Lung (tissue), 12 donors: ENCODE results near the gene HSD17B12. TPM values are rescaled to one million over a fixed set of nuclear protein-coding genes. Genes with fewer than 3 reads are reported as not detected.

Experiments used
- ATAC-seq: fragments of 200-7000 bp; cut with Tn5 transposase; one replicate; pipeline ENCODE4 v1.9.1; 2020; ENCODE audit warnings: moderate number of reproducible peaks; ENCODE audit not compliant: insufficient read depth, low FRiP score
- DNase-seq, 3 donors: peaks; one replicate each; pipeline ENCODE4 v3.0.0-alpha.2; 2013 to 2017
- H3K27ac ChIP-seq, 2 donors: one replicate each; pipeline ENCODE4 v1.5.1; 2013; ENCODE audit warnings: mild to moderate bottlenecking in 2 of 2, moderate library complexity in 2 of 2, control low read depth in 1 of 2, inconsistent platforms in 1 of 2, low read depth in 1 of 2, low read length in 1 of 2
- H3K27me3 ChIP-seq, 3 donors: one replicate each; pipeline ENCODE4 v1.5.1; 2013; ENCODE audit warnings: low read length in 2 of 3; ENCODE audit not compliant: control insufficient read depth in 3 of 3, insufficient read depth in 3 of 3
- H3K36me3 ChIP-seq, 4 donors: one replicate each; pipeline ENCODE4 v1.5.1; 2013; ENCODE audit warnings: low read length in 4 of 4, mild to moderate bottlenecking in 1 of 4, moderate library complexity in 1 of 4; ENCODE audit not compliant: control insufficient read depth in 4 of 4, insufficient read depth in 4 of 4
- H3K4me1 ChIP-seq, 5 donors: one replicate each; pipeline ENCODE4 v1.5.1; 2013; ENCODE audit warnings: low read length in 5 of 5, mild to moderate bottlenecking in 2 of 5, moderate library complexity in 1 of 5; ENCODE audit not compliant: control insufficient read depth in 5 of 5, insufficient read depth in 5 of 5
- H3K4me3 ChIP-seq: one replicate; pipeline ENCODE4 v1.5.1; 2013; ENCODE audit warnings: mild to moderate bottlenecking, control low read depth, moderate library complexity
- H3K9ac ChIP-seq, 2 donors: one replicate each; pipeline ENCODE4 v1.5.1; 2013; ENCODE audit warnings: low read length in 2 of 2, control low read depth in 1 of 2; ENCODE audit not compliant: insufficient read depth in 1 of 2
- H3K9me3 ChIP-seq, 4 donors: one replicate each; pipeline ENCODE4 v1.5.1; 2013; ENCODE audit warnings: low read length in 3 of 4, mild to moderate bottlenecking in 1 of 4, moderate library complexity in 1 of 4; ENCODE audit not compliant: control insufficient read depth in 4 of 4, insufficient read depth in 3 of 4
- WGBS, 2 donors: extraction: QIAGEN DNeasy Blood & Tissue Kit; methylation state at CpG; one replicate each; pipeline ENCODE4 v1.1.7; 2013; 5-methylcytosine and 5-hydroxymethylcytosine counted together
- polyA plus RNA-seq, 2 donors: library from polyadenylated mRNA; stranded (reverse); fragments of 200-250 nt; gene quantifications; one replicate each; pipeline ENCODE4 v1.2.1, GENCODE V29; 2013
- total RNA-seq, 2 donors: library from RNA; depleted of rRNA in 1 of 2; stranded (reverse); fragments of >200 nt in 1 of 2; gene quantifications; one replicate each; pipeline ENCODE4 v1.2.1, GENCODE V29; 2014 to 2021
- TF ChIP-seq, protein P1 (sequence below): IDR thresholded peaks from 2 replicates; pipeline ENCODE4 v1.5.1; 2012; ENCODE audit warnings: mild to moderate bottlenecking; ENCODE audit errors: control extremely low read depth, extremely low read depth
- donor health status: control.
- donor health status: control.
- donor health status: Bipolar disorder and iron deficiency.
- donor health status: healthy.
- donor health status: DM: yes; HTN: yes; CAD: no.

HSD17B12 gene
- total and polyA plus RNA-seq, 4 donors = 37.3 to 118 (median 87.1) TPM

DNA sequence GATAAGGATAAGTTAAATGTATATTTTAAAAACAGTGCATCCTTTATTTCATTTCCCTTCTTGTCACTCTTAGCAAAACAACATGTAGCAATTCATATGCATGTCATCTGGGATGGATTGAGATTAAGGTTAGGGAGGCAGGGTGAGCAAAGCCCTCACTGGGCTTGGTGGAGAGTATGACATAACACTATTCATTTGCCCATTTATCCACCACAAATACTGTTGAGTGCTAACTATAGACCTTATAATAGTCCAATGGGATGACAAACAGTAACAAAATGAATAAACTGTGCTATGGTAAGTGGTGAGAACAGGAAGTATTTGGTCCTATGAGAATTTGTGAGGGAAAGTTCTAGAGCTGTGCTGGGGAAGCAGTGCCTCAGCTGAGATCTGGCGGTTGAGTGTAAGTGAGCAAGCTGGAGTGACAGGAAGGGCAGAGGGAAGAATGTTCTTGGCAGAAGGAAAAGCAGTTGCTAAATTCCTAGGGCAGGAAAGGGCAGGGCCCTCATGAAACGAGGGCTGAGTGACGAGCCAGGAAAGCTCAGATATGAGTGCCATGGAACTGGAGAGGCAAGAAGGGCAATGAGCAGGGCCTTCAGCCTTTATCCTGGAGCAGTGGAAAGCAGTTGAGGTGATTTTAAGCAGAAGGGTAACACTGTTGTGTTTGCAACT is 6.7 kb downstream of the HSD17B12 start:
- TF ChIP-seq, protein P1, sequence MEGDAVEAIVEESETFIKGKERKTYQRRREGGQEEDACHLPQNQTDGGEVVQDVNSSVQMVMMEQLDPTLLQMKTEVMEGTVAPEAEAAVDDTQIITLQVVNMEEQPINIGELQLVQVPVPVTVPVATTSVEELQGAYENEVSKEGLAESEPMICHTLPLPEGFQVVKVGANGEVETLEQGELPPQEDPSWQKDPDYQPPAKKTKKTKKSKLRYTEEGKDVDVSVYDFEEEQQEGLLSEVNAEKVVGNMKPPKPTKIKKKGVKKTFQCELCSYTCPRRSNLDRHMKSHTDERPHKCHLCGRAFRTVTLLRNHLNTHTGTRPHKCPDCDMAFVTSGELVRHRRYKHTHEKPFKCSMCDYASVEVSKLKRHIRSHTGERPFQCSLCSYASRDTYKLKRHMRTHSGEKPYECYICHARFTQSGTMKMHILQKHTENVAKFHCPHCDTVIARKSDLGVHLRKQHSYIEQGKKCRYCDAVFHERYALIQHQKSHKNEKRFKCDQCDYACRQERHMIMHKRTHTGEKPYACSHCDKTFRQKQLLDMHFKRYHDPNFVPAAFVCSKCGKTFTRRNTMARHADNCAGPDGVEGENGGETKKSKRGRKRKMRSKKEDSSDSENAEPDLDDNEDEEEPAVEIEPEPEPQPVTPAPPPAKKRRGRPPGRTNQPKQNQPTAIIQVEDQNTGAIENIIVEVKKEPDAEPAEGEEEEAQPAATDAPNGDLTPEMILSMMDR = no peak

DNA sequence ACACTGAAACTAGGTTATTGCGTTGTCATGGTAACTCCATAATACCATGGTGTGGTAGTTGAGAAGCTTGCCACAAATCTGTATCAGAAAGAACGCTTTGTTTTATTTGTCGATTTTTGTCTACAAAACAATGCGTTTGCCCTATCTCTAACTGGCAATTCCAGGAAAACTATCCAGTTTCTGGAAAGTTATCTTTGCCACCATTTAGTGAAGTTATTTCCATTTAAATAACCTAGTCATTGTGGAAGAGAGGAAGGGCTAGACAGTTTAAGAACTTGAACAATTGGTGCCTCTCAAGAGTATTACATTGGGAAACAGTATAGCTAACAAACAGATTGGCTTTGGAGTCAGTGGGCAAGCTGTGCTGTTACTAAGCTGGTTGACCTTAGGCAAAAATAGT is 7.9 kb downstream of the HSD17B12 start:
- H3K9ac ChIP-seq = no peak overlapping the region

More for the DNA sequence above, 6.7 kb downstream of the HSD17B12 start:
- H3K9me3 ChIP-seq = no peaks in the 10 kb centered on the region
- peak; percentile 91 for ATAC-seq
- 5 to 10% methylated on average over 3 of the region's 3 CpGs for WGBS, 2 donors
- DNase-seq = peak; percentile 12 to 30 (median 22)
- H3K4me1 ChIP-seq = peaks cover 3 to 27% (median 6%) of the 10 kb centered on the region in 5 donors
- no peak overlapping the region for H3K9ac ChIP-seq
- H3K4me3 ChIP-seq = no peak overlapping the region
- no peaks in the 10 kb centered on the region for H3K27me3 ChIP-seq
- H3K27ac ChIP-seq = peak overlapping the region; percentile 30 to 91
- H3K36me3 ChIP-seq = peaks cover 0 to 17% (median 5%) of the 10 kb centered on the region in 4 donors

DNA sequence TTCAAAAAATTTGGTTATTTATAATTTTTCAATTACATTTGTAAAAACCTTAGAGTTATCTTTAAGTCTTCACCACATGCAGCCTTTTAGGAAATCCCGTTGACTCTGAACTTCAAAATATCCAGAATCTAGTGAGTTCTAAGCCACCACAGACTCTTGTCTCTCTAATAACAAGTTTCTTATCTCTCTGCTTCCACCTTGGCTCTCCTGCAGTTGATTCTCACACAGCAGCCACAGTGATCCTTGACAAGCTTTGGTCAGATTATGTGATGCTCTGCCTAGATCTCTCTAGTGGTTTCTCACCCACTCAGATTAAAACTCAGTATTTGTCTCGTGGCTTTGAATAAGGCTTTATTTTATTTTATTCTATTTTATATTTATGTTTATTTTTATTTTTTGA is 8.6 kb downstream of the HSD17B12 start:
- DNase-seq = no peak
- Histone ChIP-seq H3K9ac (no peak overlapping the region), H3K4me1 (peaks cover 3 to 22% (median 6%) of the 10 kb centered on the region in 5 donors), H3K27ac (no peak overlapping the region), H3K27me3 (no peaks in the 10 kb centered on the region), H3K4me3 (no peak overlapping the region), H3K9me3 (no peaks in the 10 kb centered on the region), H3K36me3 (peaks cover 0 to 9% (median 3%) of the 10 kb centered on the region in 4 donors)
- 85 to 94% methylated on average over 2 of the region's 2 CpGs for WGBS, 2 donors
- TF ChIP-seq, protein P1 = no peak
- no peak for ATAC-seq

More for the DNA sequence above, 7.9 kb downstream of the HSD17B12 start:
- Histone ChIP-seq H3K27ac (peak overlapping the region in 1 of 2 donors; percentile 91), H3K4me3 (no peak overlapping the region), H3K36me3 (peaks cover 0 to 14% (median 5%) of the 10 kb centered on the region in 4 donors), H3K4me1 (peaks cover 3 to 24% (median 6%) of the 10 kb centered on the region in 5 donors), H3K9me3 (no peaks in the 10 kb centered on the region), H3K27me3 (no peaks in the 10 kb centered on the region)
- ATAC-seq = no peak
- WGBS, 2 donors = 72 to 74% methylated on average over 4 of the region's 4 CpGs
- TF ChIP-seq, protein P1 = no peak
- DNase-seq = no peak
